HG03354 (cell line): ENCODE data around the gene PDLIM4.

ENCODE experiments used
- ATAC-seq: cut with Tn5 transposase; IDR thresholded peaks from one replicate; pipeline ENCODE4 v1.9.1; 2021; ENCODE audit warnings: mild to moderate bottlenecking; ENCODE audit not compliant: unreplicated experiment, poor library complexity, severe bottlenecking

PDLIM4 gene

GRCh38 chr5:132265336-132266030 is 8.0 kb downstream of the PDLIM4 start:
- no peak for ATAC-seq

- no peak for ATAC-seq
Observed at GRCh38 chr5:132266031-132266835, 8.7 kb downstream of the PDLIM4 start.

GRCh38 chr5:132266836-132267160 is 9.3 kb downstream of the PDLIM4 start:
- ATAC-seq: no peak

GRCh38 chr5:132267166-132267739 is 9.8 kb downstream of the PDLIM4 start:
- no peak for ATAC-seq

- peak; percentile 14 for ATAC-seq
Observed at GRCh38 chr5:132267931-132268768, 10.7 kb downstream of the PDLIM4 start.

GRCh38 chr5:132268769-132269551 is 11.5 kb downstream of the PDLIM4 start:
- peak; percentile 71 for ATAC-seq

GRCh38 chr5:132269635-132270334 is 12.3 kb downstream of the PDLIM4 start:
- ATAC-seq: no peak

GRCh38 chr5:132270335-132270665 is 12.8 kb downstream of the PDLIM4 start:
- no peak for ATAC-seq

- no peak for ATAC-seq
Observed at GRCh38 chr5:132270706-132271105, 13.2 kb downstream of the PDLIM4 start.

- ATAC-seq: no peak
Observed at GRCh38 chr5:132271251-132272246, 14.1 kb downstream of the PDLIM4 start.

- no peak for ATAC-seq
Observed at GRCh38 chr5:132272311-132273210, 15.1 kb downstream of the PDLIM4 start.

- no peak for ATAC-seq
Observed at GRCh38 chr5:132273631-132274030, 16.1 kb downstream of the PDLIM4 start.

GRCh38 chr5:132274050-132274792 is 16.7 kb downstream of the PDLIM4 start:
- ATAC-seq: no peak

GRCh38 chr5:132275367-132276220 is 18.1 kb downstream of the PDLIM4 start:
- no peak for ATAC-seq

- no peak for ATAC-seq
Observed at GRCh38 chr5:132277256-132277655, 19.8 kb downstream of the PDLIM4 start.
